GM18508 (cell line): ENCODE data around the gene VEGFB.
A peak's percentile ranks its signal among the peaks of the same experiment; 100 is the strongest.

ENCODE experiments used
- ATAC-seq: cut with Tn5 transposase; IDR thresholded peaks from one replicate; pipeline ENCODE4 v1.9.1; 2021; ENCODE audit warnings: moderate number of reproducible peaks; ENCODE audit not compliant: insufficient read depth, unreplicated experiment

Gene VEGFB

GRCh38 chr11:64233913-64234586 lies at the start of gene VEGFB:
VEGFB (plus strand) TSS chr11:64234584; CDS start chr11:64234834, 250 bp downstream.
- no peak for ATAC-seq

GRCh38 chr11:64185175-64185692 lies 49.1 kb upstream of the VEGFB start:
- peak; percentile 11 for ATAC-seq

- peak; percentile 77 for ATAC-seq
These were observed 48.5 kb upstream of the VEGFB start, which contains the start of gene STIP1 for GRCh38 chr11:64185693-64186491. STIP1 (plus strand) TSS chr11:64186171; CDS start chr11:64186262, 91 bp downstream.

- no peak for ATAC-seq
These were observed 47.8 kb upstream of the VEGFB start for GRCh38 chr11:64186492-64187165.

GRCh38 chr11:64192434-64192833 lies 42.0 kb upstream of the VEGFB start:
- ATAC-seq: no peak

- no peak for ATAC-seq
These were observed 37.8 kb upstream of the VEGFB start for GRCh38 chr11:64196626-64197025.

- ATAC-seq: no peak
These were observed 35.9 kb upstream of the VEGFB start for GRCh38 chr11:64198511-64198910.

GRCh38 chr11:64201543-64201942 lies 32.8 kb upstream of the VEGFB start:
- ATAC-seq: no peak

GRCh38 chr11:64202992-64203391 lies 31.4 kb upstream of the VEGFB start:
- ATAC-seq: no peak

- no peak for ATAC-seq
These were observed 30.8 kb upstream of the VEGFB start for GRCh38 chr11:64203421-64204079.

- ATAC-seq: no peak
These were observed 30.3 kb upstream of the VEGFB start for GRCh38 chr11:64204080-64204440.

- no peak for ATAC-seq
These were observed 29.9 kb upstream of the VEGFB start for GRCh38 chr11:64204464-64204989.

GRCh38 chr11:64206457-64207255 lies 27.7 kb upstream of the VEGFB start, which contains the start of gene FERMT3:
FERMT3 (plus strand) TSS chr11:64206721; CDS start chr11:64207365, 644 bp downstream.
- ATAC-seq: no peak

GRCh38 chr11:64207256-64208085 lies 26.9 kb upstream of the VEGFB start:
- no peak for ATAC-seq

- no peak for ATAC-seq
These were observed 26.1 kb upstream of the VEGFB start for GRCh38 chr11:64208086-64208795.

GRCh38 chr11:64208796-64209562 lies 25.4 kb upstream of the VEGFB start:
- ATAC-seq: no peak

GRCh38 chr11:64209563-64209843 lies 24.9 kb upstream of the VEGFB start:
- ATAC-seq: no peak
